ENCODE data around the gene SERAC1. TPM values are rescaled to one million over a fixed set of nuclear protein-coding genes. Genes with fewer than 3 reads are reported as not detected.

The SERAC1 gene
- total and polyA plus RNA-seq, 2 donors (not counting 1 experiment from before 2014, with no cell fraction given): 1.9 to 5.8 TPM

DNA sequence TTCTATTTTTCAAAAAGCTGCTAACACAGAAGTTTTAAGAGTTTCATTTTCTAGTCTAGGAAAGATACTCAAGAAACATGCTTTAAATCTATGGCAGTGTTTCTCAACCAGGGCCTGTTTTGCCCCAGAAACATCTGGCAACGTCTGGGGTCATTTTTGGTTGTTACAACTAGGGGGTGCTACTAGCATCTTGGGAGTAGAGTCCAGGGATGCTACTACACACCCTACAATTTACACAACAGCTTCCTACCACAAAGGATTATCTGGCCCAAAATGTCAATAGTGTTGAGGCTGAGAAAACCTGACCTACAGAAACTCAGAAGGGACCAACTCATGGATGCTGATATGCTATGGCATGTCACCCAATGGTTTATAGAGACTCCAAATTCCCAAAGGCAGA is 24.4 kb downstream of the SERAC1 start:
- WGBS (ENCODE audit: insufficient coverage): no CpG with 5 or more reads among the region's 1 CpG
- no peaks in the 10 kb centered on the region for H4K20me1 ChIP-seq (ENCODE audit: control insufficient read depth, insufficient read depth, low read length, poor library complexity, severe bottlenecking)
- no peaks in the 10 kb centered on the region for H3K36me3 ChIP-seq (replicated peaks in 1 of 2; ENCODE audit: control extremely low read depth in 1 of 2, control insufficient read depth in 1 of 2, extremely low read depth in 1 of 2, insufficient read depth in 2 of 2, low read length in 1 of 2)
- Mint-ChIP-seq H3K9me3 (ENCODE audit: insufficient read depth) (no peaks in the 10 kb centered on the region), H3K27me3 (no peaks in the 10 kb centered on the region), H3K27ac (no peak overlapping the region), H3K4me3 (no peak overlapping the region), H3K4me1 (no peaks in the 10 kb centered on the region)
- H3K4me3 ChIP-seq (ENCODE audit: control extremely low read depth in 1 of 5, extremely low read depth in 1 of 5, insufficient read depth in 1 of 5, low read depth in 2 of 5, low read length in 4 of 5): no peak overlapping the region
- no peaks in the 10 kb centered on the region for H3K79me2 ChIP-seq (ENCODE audit: control insufficient read depth, insufficient read depth, low read length)
- no peaks in the 10 kb centered on the region for H3K9me3 ChIP-seq (ENCODE audit: control extremely low read depth in 1 of 3, control insufficient read depth in 2 of 3, insufficient read depth in 1 of 3, low read length in 2 of 3)
- ChIA-PET POLR2A (no interaction called here), CTCF (no interaction called here)
- H3K27me3 ChIP-seq (replicated peaks in 1 of 4; ENCODE audit: control extremely low read depth in 1 of 4, control insufficient read depth in 3 of 4, insufficient read depth in 4 of 4, low read length in 3 of 4): no peaks in the 10 kb centered on the region
- no peak overlapping the region for H3K9ac ChIP-seq (ENCODE audit: low read length)
- H2AFZ ChIP-seq (ENCODE audit: insufficient read depth, low read depth, low read length, poor library complexity, severe bottlenecking): no peak overlapping the region
- no peak overlapping the region for H3K4me2 ChIP-seq (replicated peaks; ENCODE audit: low read depth, low read length, poor library complexity, severe bottlenecking)
- DNase-seq (no peak), ATAC-seq (ENCODE audit: low read depth) (no peak)
- intact Hi-C loops (cut with micrococcal nuclease): no loop called here
- no peak overlapping the region for H3K27ac ChIP-seq (ENCODE audit: low read length in 2 of 2)
- TF ChIP-seq, protein P1, sequence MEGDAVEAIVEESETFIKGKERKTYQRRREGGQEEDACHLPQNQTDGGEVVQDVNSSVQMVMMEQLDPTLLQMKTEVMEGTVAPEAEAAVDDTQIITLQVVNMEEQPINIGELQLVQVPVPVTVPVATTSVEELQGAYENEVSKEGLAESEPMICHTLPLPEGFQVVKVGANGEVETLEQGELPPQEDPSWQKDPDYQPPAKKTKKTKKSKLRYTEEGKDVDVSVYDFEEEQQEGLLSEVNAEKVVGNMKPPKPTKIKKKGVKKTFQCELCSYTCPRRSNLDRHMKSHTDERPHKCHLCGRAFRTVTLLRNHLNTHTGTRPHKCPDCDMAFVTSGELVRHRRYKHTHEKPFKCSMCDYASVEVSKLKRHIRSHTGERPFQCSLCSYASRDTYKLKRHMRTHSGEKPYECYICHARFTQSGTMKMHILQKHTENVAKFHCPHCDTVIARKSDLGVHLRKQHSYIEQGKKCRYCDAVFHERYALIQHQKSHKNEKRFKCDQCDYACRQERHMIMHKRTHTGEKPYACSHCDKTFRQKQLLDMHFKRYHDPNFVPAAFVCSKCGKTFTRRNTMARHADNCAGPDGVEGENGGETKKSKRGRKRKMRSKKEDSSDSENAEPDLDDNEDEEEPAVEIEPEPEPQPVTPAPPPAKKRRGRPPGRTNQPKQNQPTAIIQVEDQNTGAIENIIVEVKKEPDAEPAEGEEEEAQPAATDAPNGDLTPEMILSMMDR (IDR thresholded peaks at IDR 0.05): no peak
- no peak for TF ChIP-seq EZH2 (IDR thresholded peaks at IDR 0.05; ENCODE audit: borderline replicate concordance, insufficient read depth, low read depth, low read length, poor library complexity, severe bottlenecking)
- no peaks in the 10 kb centered on the region for H3K4me1 ChIP-seq (ENCODE audit: control insufficient read depth in 2 of 2, insufficient read depth in 2 of 2, low read length in 2 of 2)

DNA sequence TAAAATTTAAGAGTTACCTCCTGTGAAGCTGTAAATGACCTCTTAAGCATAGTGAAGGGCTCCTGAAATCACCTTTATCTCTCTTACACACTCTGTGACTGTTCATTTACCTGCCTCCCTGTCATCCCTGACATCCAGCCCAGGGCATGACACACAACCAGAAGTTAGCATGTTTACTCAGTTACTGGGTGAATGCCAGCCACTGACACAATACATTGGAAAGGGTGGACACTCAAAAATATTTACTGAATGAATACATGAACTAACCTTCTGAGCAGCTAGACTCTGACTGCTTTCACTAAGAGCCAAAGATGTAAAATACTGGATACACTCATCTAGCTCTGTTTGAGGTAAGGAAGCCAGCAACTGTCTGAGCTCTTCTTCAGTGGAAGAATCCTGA is 25.3 kb downstream of the SERAC1 start:
- ChIA-PET CTCF (interaction anchor here (0.7 kb wide), 1 partner anchor 69 kb away, joined by 3 read pairs; no protein-coding TSS in a partner anchor), POLR2A (no interaction called here)
- Mint-ChIP-seq H3K27ac (no peak overlapping the region), H3K9me3 (ENCODE audit: insufficient read depth) (no peaks in the 10 kb centered on the region), H3K4me3 (no peak overlapping the region), H3K27me3 (no peaks in the 10 kb centered on the region), H3K4me1 (no peaks in the 10 kb centered on the region)
- no peaks in the 10 kb centered on the region for H3K9me3 ChIP-seq (ENCODE audit: control extremely low read depth in 1 of 3, control insufficient read depth in 2 of 3, insufficient read depth in 1 of 3, low read length in 2 of 3)
- TF ChIP-seq, protein P1 (IDR thresholded peaks at IDR 0.05): no peak
- no peak for TF ChIP-seq EZH2 (IDR thresholded peaks at IDR 0.05; ENCODE audit: borderline replicate concordance, insufficient read depth, low read depth, low read length, poor library complexity, severe bottlenecking)
- DNase-seq (no peak), ATAC-seq (ENCODE audit: low read depth) (no peak)
- no peak overlapping the region for H3K27ac ChIP-seq (ENCODE audit: low read length in 2 of 2)
- no peaks in the 10 kb centered on the region for H3K4me1 ChIP-seq (ENCODE audit: control insufficient read depth in 2 of 2, insufficient read depth in 2 of 2, low read length in 2 of 2)
- H2AFZ ChIP-seq (ENCODE audit: insufficient read depth, low read depth, low read length, poor library complexity, severe bottlenecking): no peak overlapping the region
- H4K20me1 ChIP-seq (ENCODE audit: control insufficient read depth, insufficient read depth, low read length, poor library complexity, severe bottlenecking): no peaks in the 10 kb centered on the region
- H3K9ac ChIP-seq (ENCODE audit: low read length): no peak overlapping the region
- no peaks in the 10 kb centered on the region for H3K27me3 ChIP-seq (replicated peaks in 1 of 4; ENCODE audit: control extremely low read depth in 1 of 4, control insufficient read depth in 3 of 4, insufficient read depth in 4 of 4, low read length in 3 of 4)
- no peaks in the 10 kb centered on the region for H3K36me3 ChIP-seq (replicated peaks in 1 of 2; ENCODE audit: control extremely low read depth in 1 of 2, control insufficient read depth in 1 of 2, extremely low read depth in 1 of 2, insufficient read depth in 2 of 2, low read length in 1 of 2)
- intact Hi-C loops (cut with micrococcal nuclease): no loop called here
- no peak overlapping the region for H3K4me2 ChIP-seq (replicated peaks; ENCODE audit: low read depth, low read length, poor library complexity, severe bottlenecking)
- H3K79me2 ChIP-seq (ENCODE audit: control insufficient read depth, insufficient read depth, low read length): no peaks in the 10 kb centered on the region
- H3K4me3 ChIP-seq (ENCODE audit: control extremely low read depth in 1 of 5, extremely low read depth in 1 of 5, insufficient read depth in 1 of 5, low read depth in 2 of 5, low read length in 4 of 5): no peak overlapping the region

All from B cell (primary cell).